Activated CD4-positive, alpha-beta T cell treated with anti-CD3 and anti-CD28 coated beads, Interleukin-2, amount 50 U/mL, for 1 hour (primary cell): ENCODE results near the gene NRIP1.

Source experiments
- DNase-seq: peaks from one replicate; pipeline ENCODE4 v3.0.0-alpha.2; 2020

Gene NRIP1

GRCh38 chr21:15005391-15005790 lies 59.4 kb downstream of the NRIP1 start:
- DNase-seq, result no peak

GRCh38 chr21:15004721-15005370 lies 60.0 kb downstream of the NRIP1 start:
- no peak for DNase-seq

- DNase-seq, result no peak
Observed at GRCh38 chr21:15003463-15004135, 61.2 kb downstream of the NRIP1 start.

- no peak for DNase-seq
Observed at GRCh38 chr21:15001857-15002606, 62.8 kb downstream of the NRIP1 start.

GRCh38 chr21:15001113-15001512 lies 63.7 kb downstream of the NRIP1 start:
- no peak for DNase-seq

- DNase-seq, result no peak
Observed at GRCh38 chr21:15000081-15000480, 64.7 kb downstream of the NRIP1 start.

- no peak for DNase-seq
Observed at GRCh38 chr21:14998784-14999183, 66.0 kb downstream of the NRIP1 start.

- no peak for DNase-seq
Observed at GRCh38 chr21:14998336-14998735, 66.5 kb downstream of the NRIP1 start.

GRCh38 chr21:14995695-14996490 lies 68.9 kb downstream of the NRIP1 start:
- DNase-seq, result no peak

- DNase-seq, result no peak
Observed at GRCh38 chr21:14995226-14995625, 69.6 kb downstream of the NRIP1 start.

GRCh38 chr21:14993115-14993514 lies 71.7 kb downstream of the NRIP1 start:
- DNase-seq, result no peak

GRCh38 chr21:14991957-14992356 lies 72.8 kb downstream of the NRIP1 start:
- DNase-seq, result no peak

GRCh38 chr21:14989359-14989758 lies 75.4 kb downstream of the NRIP1 start:
- no peak for DNase-seq

- no peak for DNase-seq
Observed at GRCh38 chr21:14988760-14989159, 76.0 kb downstream of the NRIP1 start.

- DNase-seq, result no peak
Observed at GRCh38 chr21:14987370-14988170, 77.2 kb downstream of the NRIP1 start.

- no peak for DNase-seq
Observed at GRCh38 chr21:14985306-14985705, 79.5 kb downstream of the NRIP1 start.

- no peak for DNase-seq
Observed at GRCh38 chr21:14982336-14982735, 82.5 kb downstream of the NRIP1 start.

- DNase-seq, result no peak
Observed at GRCh38 chr21:14981246-14981645, 83.6 kb downstream of the NRIP1 start.

GRCh38 chr21:14979264-14979663 lies 85.5 kb downstream of the NRIP1 start:
- no peak for DNase-seq

- no peak for DNase-seq
Observed at GRCh38 chr21:14977814-14978213, 87.0 kb downstream of the NRIP1 start.

- no peak for DNase-seq
Observed at GRCh38 chr21:14975136-14975919, 89.5 kb downstream of the NRIP1 start.

GRCh38 chr21:14972678-14973077 lies 92.1 kb downstream of the NRIP1 start:
- DNase-seq, result no peak
